ENCODE results near the gene DMGDH. TPM values are rescaled to one million over a fixed set of nuclear protein-coding genes. Genes with fewer than 3 reads are reported as not detected.
"Not testable (repeated sequence)": the region's sequence is repeated elsewhere in the genome, so short reads cannot be mapped to it uniquely, and the experiment has no call there.

The DMGDH gene
- total RNA-seq, 2 donors from 2014 or later = 0.95 TPM

- ATAC-seq (peak; percentile 46), DNase-seq (peak; percentile 51 to 70)
- intact Hi-C loops (cut with DNase I, micrococcal nuclease) = no loop called here
Observed at GRCh38 chr5:78985116-78985724, 84.3 kb downstream of the DMGDH start, which contains the start of gene ARSB. Gene ARSB, minus strand, starts transcription at chr5:78985310. Its CDS starts 62 bp downstream, at chr5:78985248.

GRCh38 chr5:78984439-78985115, 84.9 kb downstream of the DMGDH start:
- DNase-seq = peak; percentile 88
- ATAC-seq = peak; percentile 80
- intact Hi-C loops (cut with DNase I, micrococcal nuclease) = no loop called here

GRCh38 chr5:78983601-78984438, 85.7 kb downstream of the DMGDH start:
- intact Hi-C loops (cut with DNase I, micrococcal nuclease) = no loop called here
- DNase-seq (no peak), ATAC-seq (no peak)

GRCh38 chr5:78983194-78983593, 86.3 kb downstream of the DMGDH start:
- intact Hi-C loops (cut with DNase I, micrococcal nuclease); ATAC-seq; DNase-seq: not testable (repeated sequence)

GRCh38 chr5:78979909-78980308, 89.6 kb downstream of the DMGDH start:
- ATAC-seq (no peak), DNase-seq (no peak)
- intact Hi-C loops (cut with DNase I, micrococcal nuclease) = no loop called here

GRCh38 chr5:78979117-78979742, 90.2 kb downstream of the DMGDH start:
- ATAC-seq (peak; percentile 31), DNase-seq (peak in 1 of 2 donors; percentile 39)
- intact Hi-C loops (cut with DNase I, micrococcal nuclease) = no loop called here

GRCh38 chr5:78975035-78975434, 94.4 kb downstream of the DMGDH start:
- DNase-seq = no peak
- ATAC-seq = no peak
- intact Hi-C loops (cut with DNase I, micrococcal nuclease) = no loop called here

GRCh38 chr5:78974601-78975000, 94.9 kb downstream of the DMGDH start:
- intact Hi-C loops (cut with DNase I, micrococcal nuclease) = no loop called here
- DNase-seq = no peak
- ATAC-seq = peak; percentile 44

- ATAC-seq (no peak), DNase-seq (no peak)
- intact Hi-C loops (cut with DNase I, micrococcal nuclease) = no loop called here
Observed at GRCh38 chr5:78974011-78974410, 95.5 kb downstream of the DMGDH start.

- ATAC-seq (peak; percentile 42), DNase-seq (peak; percentile 56 to 65)
- intact Hi-C loops (cut with DNase I, micrococcal nuclease) = no loop called here
Observed at GRCh38 chr5:78972654-78973428, 96.6 kb downstream of the DMGDH start.

GRCh38 chr5:78971998-78972397, 97.5 kb downstream of the DMGDH start:
- intact Hi-C loops (cut with DNase I, micrococcal nuclease) = no loop called here
- peak; percentile 18 to 59 for DNase-seq

GRCh38 chr5:78968781-78969180, 100.7 kb downstream of the DMGDH start:
- intact Hi-C loops (cut with DNase I, micrococcal nuclease) = loop anchor here in 1 of 2 donors (10.0 kb wide), 1 partner anchor 424 kb away; no protein-coding TSS in a partner anchor
- DNase-seq = peak in 1 of 2 donors; percentile 26

More at GRCh38 chr5:78971998-78972397, 97.5 kb downstream of the DMGDH start:
- peak; percentile 49 for ATAC-seq

GRCh38 chr5:78964889-78965288, 104.6 kb downstream of the DMGDH start:
- DNase-seq (no peak), ATAC-seq (peak; percentile 54)
- intact Hi-C loops (cut with DNase I, micrococcal nuclease) = loop anchor here in 1 of 2 donors (5.0 to 10.0 kb wide), 2 partner anchors 420 to 498 kb away; no protein-coding TSS in a partner anchor

More at GRCh38 chr5:78968781-78969180, 100.7 kb downstream of the DMGDH start:
- peak; percentile 72 for ATAC-seq

- intact Hi-C loops (cut with DNase I, micrococcal nuclease) = loop anchor here in 1 of 2 donors (5.0 to 10.0 kb wide), 2 partner anchors 417 to 494 kb away; no protein-coding TSS in a partner anchor
- ATAC-seq = no peak
- no peak for DNase-seq
Observed at GRCh38 chr5:78961743-78962142, 107.7 kb downstream of the DMGDH start.

- DNase-seq = no peak
- intact Hi-C loops (cut with DNase I, micrococcal nuclease) = loop anchor here in 1 of 2 donors (5.0 to 10.0 kb wide), 2 partner anchors 415 to 492 kb away; no protein-coding TSS in a partner anchor
- no peak for ATAC-seq
Observed at GRCh38 chr5:78959767-78960166, 109.7 kb downstream of the DMGDH start.

- DNase-seq (no peak), ATAC-seq (peak; percentile 100)
- intact Hi-C loops (cut with DNase I, micrococcal nuclease) = no loop called here
Observed at GRCh38 chr5:78958672-78959445, 110.6 kb downstream of the DMGDH start.

GRCh38 chr5:78956901-78957300, 112.6 kb downstream of the DMGDH start:
- DNase-seq (no peak), ATAC-seq (no peak)
- intact Hi-C loops (cut with DNase I, micrococcal nuclease) = no loop called here
